K562 (cell line): ENCODE data around the gene OBSCN. TPM values are rescaled to one million over a fixed set of nuclear protein-coding genes. Genes with fewer than 3 reads are reported as not detected.

Experiments
- ARNT ChIP-seq, 2 experiments: fragments of 450-650 bp; IDR thresholded peaks; 2 replicates each; pipeline ENCODE4 v1.6.1; 2016; ENCODE audit warnings: mild to moderate bottlenecking in 1 of 2
- DIDO1 ChIP-seq: fragments of 450-650 bp; IDR thresholded peaks from 2 replicates; pipeline ENCODE4 v1.6.1; 2016; ENCODE audit warnings: low read depth, missing biosample characterization, missing genetic modification characterization
- FOXA3 ChIP-seq, 2 experiments: fragments of 450-650 bp in 1 of 2; sonication (generic) in 1 of 2; formaldehyde crosslinking; IDR thresholded peaks in 1 of 2; conservative IDR thresholded peaks in 1 of 2; 2 replicates each; pipeline versions ENCODE4 v1.4.0 to v1.8.0; 2020 to 2022; ENCODE audit warnings: mild to moderate bottlenecking in 2 of 2, missing genetic modification reagents in 1 of 2
- PBX2 ChIP-seq, 2 experiments: IDR thresholded peaks in 1 of 2; conservative IDR thresholded peaks in 1 of 2; 2 replicates each; pipeline ENCODE4 v1.6.1; 2016; ENCODE audit warnings: low read depth in 2 of 2, mild to moderate bottlenecking in 1 of 2, missing compliant biosample characterization in 1 of 2, missing genetic modification characterization in 1 of 2, moderate library complexity in 1 of 2
- POLR2B ChIP-seq: fragments of 450-650 bp; IDR thresholded peaks from 2 replicates; pipeline ENCODE4 v1.6.1; 2018; ENCODE audit warnings: low read depth; ENCODE audit not compliant: partially characterized antibody
- PRMT5 ChIP-seq: sonication (generic); formaldehyde crosslinking; IDR thresholded peaks from 2 replicates; pipeline ENCODE4 v1.5.0; 2020; ENCODE audit warnings: missing genetic modification reagents
- PTBP1 ChIP-seq: fragments of 200-400 bp; formaldehyde crosslinking; IDR thresholded peaks from 2 replicates; pipeline ENCODE4 v1.6.1; 2017; ENCODE audit warnings: low read depth, low read length
- SAP30 ChIP-seq: fragments of 200-600 bp; sonication (generic); IDR thresholded peaks from 2 replicates; pipeline ENCODE4 v1.6.1; 2012; ENCODE audit warnings: borderline replicate concordance, low read depth, mild to moderate bottlenecking, moderate library complexity, low read length, control low read depth, inconsistent platforms; ENCODE audit not compliant: insufficient read depth, poor library complexity, severe bottlenecking
- ZNF318 ChIP-seq, 2 experiments: fragments of 450-650 bp; IDR thresholded peaks; 2 replicates each; pipeline ENCODE4 v1.6.1; 2016; ENCODE audit warnings: mild to moderate bottlenecking in 2 of 2, borderline replicate concordance in 1 of 2, low read depth in 1 of 2, moderate library complexity in 1 of 2
- ZNF699 ChIP-seq: fragments of 250-450 bp; sonication (Bioruptor Pico); IDR thresholded peaks from 2 replicates; pipeline ENCODE4 v1.8.0; 2021; ENCODE audit warnings: mild to moderate bottlenecking, moderate library complexity; ENCODE audit not compliant: insufficient replicate concordance
- polyA plus RNA-seq, 8 experiments: library from polyadenylated mRNA; depleted of rRNA in 4 of 8; stranded (reverse) in 5 of 8; unstranded in 3 of 8; fragments of >200 nt; fragmentation: Nextera tagmentation in 2 of 8; fragmentation: Illumina TruSeq in 1 of 8; extraction: Ambion mirVana in 2 of 8; extraction: Trizol in 1 of 8; gene quantifications; 2 replicates each; pipeline versions ENCODE4 v1.2.1 to v1.2.3, GENCODE V29; 2011 to 2014; ENCODE audit warnings: inconsistent platforms in 1 of 8, missing spikeins in 1 of 8
- total RNA-seq, 7 experiments: library from RNA; depleted of rRNA in 6 of 7; stranded (reverse); fragments of >200 nt in 6 of 7; fragmentation: Illumina TruSeq in 2 of 7; extraction: Trizol in 2 of 7; gene quantifications; 2 replicates each; pipeline versions ENCODE4 v1.2.1 to v1.2.3, GENCODE V29; 2011 to 2021; ENCODE audit warnings: low replicate concordance in 1 of 7
- TF ChIP-seq, protein P1 (sequence below): fragments of 250-450 bp; sonication (Bioruptor Pico); IDR thresholded peaks from 2 replicates; pipeline ENCODE4 v1.8.0; 2022; ENCODE audit warnings: inconsistent platforms

Gene OBSCN
- total and polyA plus RNA-seq, 9 of the 15 experiments (the other 6 are each of a cell fraction or from before 2014, with no cell fraction given): 0.18 to 19.7 (median 3.6) TPM

DNA sequence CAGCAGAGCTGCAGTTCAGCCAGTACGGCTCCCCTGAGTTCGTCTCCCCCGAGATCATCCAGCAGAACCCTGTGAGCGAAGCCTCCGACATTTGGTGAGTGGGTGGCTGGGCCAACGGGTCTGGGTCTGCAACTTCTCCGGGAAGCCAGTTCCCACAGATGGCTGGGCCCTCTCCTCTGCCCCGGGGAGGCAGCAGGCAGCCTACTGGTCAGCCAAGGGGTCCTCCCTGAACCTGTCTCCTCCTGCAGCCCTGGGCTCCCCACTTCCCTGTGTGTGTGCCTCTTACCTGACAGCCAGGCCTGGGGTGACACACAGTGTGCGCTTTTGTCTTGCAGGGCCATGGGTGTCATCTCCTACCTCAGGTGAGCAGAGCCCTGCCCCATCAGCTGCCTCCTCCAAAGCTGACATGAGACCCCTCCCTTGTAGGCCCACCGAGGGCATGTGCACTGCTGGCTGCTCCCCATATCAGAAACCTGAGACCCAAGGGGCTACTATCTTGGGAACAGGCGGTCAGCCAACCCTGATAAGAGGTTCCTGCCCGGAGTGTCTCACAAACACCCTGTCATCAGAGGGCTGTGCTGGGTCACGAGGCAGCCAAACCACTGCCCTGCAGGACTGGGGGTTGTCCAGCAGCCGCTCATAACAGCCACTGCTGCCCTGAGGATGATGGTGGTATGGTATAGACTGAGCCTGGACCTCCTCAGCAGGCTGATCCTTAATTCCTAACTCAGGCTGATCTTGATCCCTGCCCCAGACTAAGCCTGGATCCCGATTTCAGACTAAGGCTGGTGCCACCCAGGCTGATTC lies 161.2 kb downstream of the OBSCN start (continued):
- TF ChIP-seq SAP30: no peak
- TF ChIP-seq PTBP1: no peak
- TF ChIP-seq DIDO1: peak; percentile 30; the same call in 1 of the 2 replicates
- no peak for TF ChIP-seq ZNF699
- TF ChIP-seq ZNF318 (IDR thresholded peaks at IDR 0.05; ENCODE audit: borderline replicate concordance in 1 of 2, low read depth in 1 of 2): 0 out of 4 replicates have a peak, but pooled peaks of 1 of the 2 experiments have one; percentile 65
- TF ChIP-seq POLR2B: no peak
- no peak for TF ChIP-seq PRMT5
- TF ChIP-seq ARNT (IDR thresholded peaks at IDR 0.05): peak in 1 of 2 experiments; percentile 59; a peak in 1 of 4 replicates
- TF ChIP-seq, protein P1, sequence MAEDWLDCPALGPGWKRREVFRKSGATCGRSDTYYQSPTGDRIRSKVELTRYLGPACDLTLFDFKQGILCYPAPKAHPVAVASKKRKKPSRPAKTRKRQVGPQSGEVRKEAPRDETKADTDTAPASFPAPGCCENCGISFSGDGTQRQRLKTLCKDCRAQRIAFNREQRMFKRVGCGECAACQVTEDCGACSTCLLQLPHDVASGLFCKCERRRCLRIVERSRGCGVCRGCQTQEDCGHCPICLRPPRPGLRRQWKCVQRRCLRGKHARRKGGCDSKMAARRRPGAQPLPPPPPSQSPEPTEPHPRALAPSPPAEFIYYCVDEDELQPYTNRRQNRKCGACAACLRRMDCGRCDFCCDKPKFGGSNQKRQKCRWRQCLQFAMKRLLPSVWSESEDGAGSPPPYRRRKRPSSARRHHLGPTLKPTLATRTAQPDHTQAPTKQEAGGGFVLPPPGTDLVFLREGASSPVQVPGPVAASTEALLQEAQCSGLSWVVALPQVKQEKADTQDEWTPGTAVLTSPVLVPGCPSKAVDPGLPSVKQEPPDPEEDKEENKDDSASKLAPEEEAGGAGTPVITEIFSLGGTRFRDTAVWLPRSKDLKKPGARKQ (CRISPR knock-in tag): no peak
- TF ChIP-seq FOXA3 (CRISPR knock-in tag; conservative IDR thresholded peaks at IDR 0.05 in 1 of 2, IDR thresholded peaks at IDR 0.05 in 1 of 2): no peak; a peak in 2 of 4 replicates
- TF ChIP-seq PBX2 (CRISPR knock-in tag; IDR thresholded peaks at IDR 0.05; ENCODE audit: low read depth): no peak
- peak; percentile 63 for TF ChIP-seq PBX2 (tag; conservative IDR thresholded peaks at IDR 0.05; ENCODE audit: low read depth)
